Left lung (tissue), 10 donors: ENCODE measurements around the gene GPC5. TPM values are rescaled to one million over a fixed set of nuclear protein-coding genes. Genes with fewer than 3 reads are reported as not detected.

Experiments used
- ATAC-seq: fragments of 200-7000 bp; cut with Tn5 transposase; one replicate; pipeline ENCODE4 v1.9.1; 2020; ENCODE audit warnings: moderate library complexity
- DNase-seq, 4 donors: peaks; one replicate each; pipeline ENCODE4 v3.0.0-alpha.2; 2013 to 2020
- H3K27ac ChIP-seq, 2 donors: fragments of 200-600 bp; sonication (generic) in 1 of 2; one replicate each; pipeline versions ENCODE4 v1.5.0 to v1.8.0; 2020 to 2021
- H3K27me3 ChIP-seq, 2 donors: fragments of 200-600 bp; sonication (generic) in 1 of 2; one replicate each; pipeline versions ENCODE4 v1.5.0 to v1.8.0; 2020 to 2021
- H3K36me3 ChIP-seq, 2 donors: fragments of 200-600 bp; sonication (generic) in 1 of 2; one replicate each; pipeline versions ENCODE4 v1.5.0 to v1.8.0; 2020 to 2021
- H3K4me1 ChIP-seq, 2 donors: fragments of 200-600 bp; one replicate each; pipeline ENCODE4 v1.8.0; 2021
- H3K4me3 ChIP-seq, 2 donors: fragments of 200-600 bp; sonication (generic) in 1 of 2; one replicate each; pipeline versions ENCODE4 v1.5.0 to v1.8.0; 2020 to 2021; ENCODE audit warnings: mild to moderate bottlenecking in 1 of 2
- H3K9me3 ChIP-seq, 2 donors: fragments of 200-600 bp; sonication (generic) in 1 of 2; one replicate each; pipeline versions ENCODE4 v1.5.0 to v1.8.0; 2020 to 2021
- CTCF ChIP-seq, 2 donors: fragments of 200-600 bp; sonication (generic) in 1 of 2; IDR thresholded peaks; one replicate each; pipeline versions ENCODE4 v1.5.0 to v1.8.0; 2021; ENCODE audit warnings: antibody characterized with exemption in 2 of 2
- intact Hi-C, 2 donors: fragments of 100-400 bp; cut with DNase I; formaldehyde crosslinking; loops; one replicate each; pipeline versions ENCODE4 v1.11.2 to v1.14.2; 2022
- polyA plus RNA-seq, 6 donors: library from polyadenylated mRNA; unstranded; fragments of 120-200 nt; gene quantifications; one replicate each; pipeline ENCODE4 v1.2.1, GENCODE V29; 2013; ENCODE audit not compliant: insufficient read length in 6 of 6
- total RNA-seq, 2 donors: library from RNA; stranded (reverse); fragmentation: NEBNext Ultra II Directional; extraction: Animal tissue kit (Norgen Biotek cat#: 25700); gene quantifications; one replicate each; pipeline ENCODE4 v1.2.1, GENCODE V29; 2021
- donor health status: DM: no; HTN: yes; CAD: no.
- donor health status: DM: no; HTN: no; CAD: no.

The GPC5 gene
- total and polyA plus RNA-seq, 8 donors, result 9.2 to 19.5 (median 11.5) TPM

- DNase-seq, result no peak
- Histone ChIP-seq H3K4me3 (no peak overlapping the region), H3K4me1 (no peaks in the 10 kb centered on the region), H3K27ac (no peak overlapping the region), H3K9me3 (no peaks in the 10 kb centered on the region), H3K36me3 (peaks cover 0 to 17% of the 10 kb centered on the region in 2 donors), H3K27me3 (no peaks in the 10 kb centered on the region)
- intact Hi-C loops, result no loop called here
- no peak for TF ChIP-seq CTCF (IDR thresholded peaks at IDR 0.05)
- ATAC-seq, result no peak
Observed at GRCh38 chr13:91360246-91360751, 38.1 kb upstream of the GPC5 start.

- intact Hi-C loops, result no loop called here
- no peaks in the 10 kb centered on the region for H3K4me1 ChIP-seq
- H3K27ac ChIP-seq, result no peak overlapping the region
- H3K36me3 ChIP-seq, result peaks cover 0 to 4% of the 10 kb centered on the region in 2 donors
- no peaks in the 10 kb centered on the region for H3K9me3 ChIP-seq
- H3K4me3 ChIP-seq, result no peak overlapping the region
- no peaks in the 10 kb centered on the region for H3K27me3 ChIP-seq
- ATAC-seq, result peak; percentile 37
- TF ChIP-seq CTCF (IDR thresholded peaks at IDR 0.05), result no peak
- no peak for DNase-seq
Observed at GRCh38 chr13:91361755-91362271, 36.6 kb upstream of the GPC5 start.

- no peaks in the 10 kb centered on the region for H3K9me3 ChIP-seq
- ATAC-seq (no peak), DNase-seq (no peak)
- no peaks in the 10 kb centered on the region for H3K27me3 ChIP-seq
- H3K27ac ChIP-seq, result no peak overlapping the region
- no peak for TF ChIP-seq CTCF (IDR thresholded peaks at IDR 0.05)
- no peaks in the 10 kb centered on the region for H3K36me3 ChIP-seq
- intact Hi-C loops, result no loop called here
- H3K4me1 ChIP-seq, result no peaks in the 10 kb centered on the region
- no peak overlapping the region for H3K4me3 ChIP-seq
Observed at GRCh38 chr13:91362908-91363307, 35.5 kb upstream of the GPC5 start.

- H3K27ac ChIP-seq, result no peak overlapping the region
- DNase-seq (no peak), ATAC-seq (no peak)
- TF ChIP-seq CTCF (IDR thresholded peaks at IDR 0.05), result no peak
- H3K27me3 ChIP-seq, result no peaks in the 10 kb centered on the region
- no peaks in the 10 kb centered on the region for H3K9me3 ChIP-seq
- intact Hi-C loops, result no loop called here
- no peak overlapping the region for H3K4me3 ChIP-seq
- no peaks in the 10 kb centered on the region for H3K36me3 ChIP-seq
- H3K4me1 ChIP-seq, result no peaks in the 10 kb centered on the region
Observed at GRCh38 chr13:91368101-91368500, 30.3 kb upstream of the GPC5 start.

GRCh38 chr13:91368676-91369440 lies 29.6 kb upstream of the GPC5 start:
- H3K4me1 ChIP-seq, result no peaks in the 10 kb centered on the region
- no peaks in the 10 kb centered on the region for H3K9me3 ChIP-seq
- no peak overlapping the region for H3K4me3 ChIP-seq
- H3K27ac ChIP-seq, result no peak overlapping the region
- no peaks in the 10 kb centered on the region for H3K27me3 ChIP-seq
- H3K36me3 ChIP-seq, result no peaks in the 10 kb centered on the region
- intact Hi-C loops, result no loop called here
- ATAC-seq, result no peak
- TF ChIP-seq CTCF (IDR thresholded peaks at IDR 0.05), result no peak
- no peak for DNase-seq
